Measurements from ENCODE around the gene RAPGEF1.

- TF ChIP-seq EZH2phosphoT487 (IDR thresholded peaks at IDR 0.05; ENCODE audit: insufficient read depth, low read depth) (no peak), EZH2 (IDR thresholded peaks at IDR 0.05; ENCODE audit: insufficient read depth, poor library complexity, severe bottlenecking) (no peak)
Measured at GRCh38 chr9:131631306-131631705, 108.6 kb downstream of the RAPGEF1 start.
